Adrenal gland (tissue), 5 donors: Measurements from ENCODE around the gene CFAP99.

Experiments used
- CTCF ChIP-seq, 6 experiments: fragments of 450-650 bp in 4 of 6; fragments of 200-600 bp in 2 of 6; sonication (generic) in 1 of 6; IDR thresholded peaks; 1 replicate in 5 of 6; 2 replicates in 1 of 6; pipeline versions ENCODE4 v1.5.1 to v1.8.0; 2016 to 2021; ENCODE audit warnings: antibody characterized with exemption in 6 of 6, mild to moderate bottlenecking in 2 of 6, moderate library complexity in 1 of 6
- POLR2A ChIP-seq, 2 donors: fragments of 450-650 bp; IDR thresholded peaks; one replicate each; pipeline ENCODE4 v1.6.1; 2017; ENCODE audit warnings: antibody characterized with exemption in 2 of 2, mild to moderate bottlenecking in 2 of 2, moderate library complexity in 1 of 2
- donor health status: DM: no; HTN: no; CAD: no.

GRCh38 chr4:2384245-2384644 is 34.5 kb upstream of the CFAP99 start:
- TF ChIP-seq POLR2A (IDR thresholded peaks at IDR 0.05) = no peak
- no peak for TF ChIP-seq CTCF (IDR thresholded peaks at IDR 0.05)
